Activated T-helper 9 cell treated with anti-CD3 and anti-CD28 coated beads, Interleukin-2, amount 50 U/mL, for 16 hours (primary cell): ENCODE measurements around the gene CUL5.
"Not testable (repeated sequence)": the region's sequence is repeated elsewhere in the genome, so short reads cannot be mapped to it uniquely, and the experiment has no call there.

Source experiments
- DNase-seq: peaks from one replicate; pipeline ENCODE4 v3.0.0-alpha.2; 2020; ENCODE audit warnings: low read depth

Gene CUL5

GRCh38 chr11:108025387-108026080 lies 16.8 kb downstream of the CUL5 start:
- no peak for DNase-seq

GRCh38 chr11:108027057-108027456 lies 18.4 kb downstream of the CUL5 start:
- DNase-seq = no peak

DNA sequence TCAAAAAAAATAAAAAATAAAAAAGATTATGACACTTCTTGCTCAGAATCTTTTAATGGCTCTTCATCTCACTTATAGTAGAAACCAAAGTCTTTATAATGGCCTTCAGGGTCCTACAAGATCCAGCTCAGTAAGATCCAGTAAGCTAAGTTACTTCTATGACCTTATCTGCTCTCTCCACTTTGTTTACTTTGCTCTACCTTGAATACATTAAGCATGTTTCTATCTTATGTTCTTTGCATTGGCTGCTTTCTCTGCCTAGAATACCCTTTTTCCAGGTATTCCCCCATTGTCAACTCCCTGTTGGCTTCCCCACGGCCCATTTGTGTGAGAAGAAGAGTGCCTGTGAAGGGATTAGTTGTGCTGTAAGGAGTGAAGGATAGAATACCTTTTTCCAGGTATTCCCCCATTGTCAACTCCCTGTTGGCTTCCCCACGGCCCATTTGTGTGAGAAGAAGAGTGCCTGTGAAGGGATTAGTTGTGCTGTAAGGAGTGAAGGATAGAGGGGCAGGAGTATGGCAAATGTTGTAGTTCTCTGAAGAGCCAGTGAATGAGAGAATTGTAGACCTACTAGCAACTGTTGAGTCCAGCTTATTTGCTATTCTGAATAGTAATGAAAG lies 20.2 kb downstream of the CUL5 start:
- DNase-seq = not testable (repeated sequence)

DNA sequence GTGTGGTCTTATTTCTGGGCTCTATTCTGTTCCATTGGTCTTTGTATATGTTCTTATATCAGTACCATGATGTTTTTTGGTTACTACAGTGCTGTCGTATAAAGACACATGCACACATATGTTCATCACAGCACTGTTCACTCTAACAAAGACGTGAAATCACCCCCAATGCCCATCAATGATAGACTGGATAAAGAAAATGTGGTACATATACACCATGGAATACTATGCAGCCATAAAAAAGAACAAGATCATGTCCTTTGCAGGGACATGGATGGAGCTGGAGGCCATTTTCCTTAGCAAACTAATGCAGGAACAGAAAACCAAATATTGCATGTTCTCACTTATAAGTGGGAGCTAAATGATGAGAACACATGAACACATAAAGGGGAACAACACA lies 22.9 kb downstream of the CUL5 start:
- not testable (repeated sequence) for DNase-seq

DNA sequence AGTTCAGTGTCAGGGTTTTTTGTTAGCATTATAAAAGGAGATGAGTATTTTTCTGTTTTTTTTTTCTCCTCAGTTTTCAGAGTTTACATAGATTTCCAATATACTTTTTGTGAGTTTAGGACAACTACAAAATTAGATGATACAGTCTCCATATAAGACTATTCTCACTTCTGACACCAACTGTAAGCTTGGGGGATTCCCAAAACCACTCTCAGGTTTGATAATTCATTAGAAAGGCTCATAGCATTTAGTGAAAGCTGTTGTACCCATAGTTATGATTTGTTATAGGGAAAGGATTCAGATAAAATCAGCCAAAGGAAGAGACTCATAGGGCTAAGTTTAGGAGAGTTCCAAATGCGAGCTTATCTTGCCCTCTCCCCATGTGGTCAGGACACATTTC lies 24.1 kb downstream of the CUL5 start:
- no peak for DNase-seq

- no peak for DNase-seq
Observed at GRCh38 chr11:108034034-108034433, 25.3 kb downstream of the CUL5 start.

GRCh38 chr11:108034952-108035351 lies 26.3 kb downstream of the CUL5 start:
- no peak for DNase-seq

GRCh38 chr11:108035690-108036089 lies 27.0 kb downstream of the CUL5 start:
- DNase-seq = no peak

- DNase-seq = no peak
Observed at GRCh38 chr11:108037211-108037610, 28.5 kb downstream of the CUL5 start.

DNA sequence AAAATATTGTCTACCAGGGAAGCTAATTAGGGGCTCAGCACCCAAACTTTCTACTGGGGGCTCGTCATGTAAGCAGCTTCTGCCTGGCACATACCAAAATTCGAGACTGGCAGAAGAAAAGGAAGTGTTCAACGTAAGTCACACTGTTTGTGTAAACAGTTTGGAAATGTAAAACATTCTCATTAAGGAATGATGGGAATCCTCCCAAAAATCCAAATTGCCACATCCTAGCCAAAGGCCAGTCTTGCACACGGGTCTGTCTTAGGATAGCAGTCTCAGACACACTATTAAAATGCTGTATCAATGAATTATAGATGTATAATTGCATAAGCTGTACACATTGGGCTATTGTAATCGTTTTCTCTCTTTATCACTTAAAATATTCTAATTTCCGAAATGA lies 28.9 kb downstream of the CUL5 start:
- no peak for DNase-seq

DNA sequence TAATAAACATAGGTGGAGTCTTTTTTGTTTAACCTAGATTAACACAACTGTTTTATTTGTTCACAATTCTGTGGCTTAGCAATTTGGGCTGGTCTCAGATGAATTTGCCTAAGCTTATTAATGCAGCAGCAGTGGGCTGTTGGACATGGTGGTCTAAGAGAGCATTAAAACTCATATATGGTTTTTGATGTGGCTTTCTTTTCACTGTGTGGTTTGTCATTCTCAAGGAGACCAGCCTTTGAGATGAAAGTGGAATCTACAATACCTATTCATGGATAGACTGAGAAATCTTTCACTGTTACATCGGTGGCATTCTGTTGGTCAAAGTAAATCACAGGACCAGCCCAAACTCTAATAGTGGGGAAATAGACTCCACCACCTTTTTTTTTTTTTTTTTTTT lies 39.6 kb downstream of the CUL5 start:
- no peak for DNase-seq

GRCh38 chr11:108062336-108062735 lies 53.6 kb downstream of the CUL5 start:
- DNase-seq = no peak

DNA sequence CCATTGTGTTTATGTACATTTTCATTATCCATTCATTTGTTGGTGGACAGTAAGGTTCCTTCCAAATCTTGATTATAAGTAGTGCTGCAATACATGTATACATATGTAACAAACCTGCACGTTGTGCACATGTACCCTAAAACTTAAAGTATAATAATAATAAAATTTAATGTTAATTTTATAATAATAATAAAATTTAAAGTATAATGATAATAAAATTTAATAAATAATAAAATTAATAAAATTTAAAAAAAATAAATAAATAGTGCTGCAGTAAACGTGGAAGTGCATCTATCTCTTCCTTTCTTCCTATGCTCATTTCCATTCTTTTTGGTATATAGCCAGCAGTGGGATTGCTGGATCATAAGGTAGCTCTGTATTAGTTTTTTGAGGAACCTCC lies 54.7 kb downstream of the CUL5 start:
- no peak for DNase-seq

- DNase-seq = no peak
Observed at GRCh38 chr11:108069947-108070346, 61.2 kb downstream of the CUL5 start.

DNA sequence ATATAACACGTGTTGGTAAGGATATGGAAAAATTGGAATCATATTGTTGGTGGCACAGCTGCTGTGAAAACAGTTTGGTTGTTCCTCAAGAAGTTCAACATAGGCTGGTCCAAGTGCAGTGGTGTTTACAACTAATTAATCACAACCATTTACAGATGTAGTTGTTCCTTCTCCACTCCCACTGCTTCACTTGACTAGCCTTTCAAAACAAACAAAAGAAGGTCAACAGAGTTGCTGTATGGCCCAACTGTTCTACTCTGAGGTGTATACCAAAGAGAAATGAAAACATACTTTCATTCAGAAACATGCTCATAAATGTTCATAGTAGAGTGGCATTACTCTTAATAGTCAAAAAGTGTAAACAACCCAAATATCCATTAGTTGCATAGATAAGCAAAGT lies 76.1 kb downstream of the CUL5 start:
- no peak for DNase-seq

DNA sequence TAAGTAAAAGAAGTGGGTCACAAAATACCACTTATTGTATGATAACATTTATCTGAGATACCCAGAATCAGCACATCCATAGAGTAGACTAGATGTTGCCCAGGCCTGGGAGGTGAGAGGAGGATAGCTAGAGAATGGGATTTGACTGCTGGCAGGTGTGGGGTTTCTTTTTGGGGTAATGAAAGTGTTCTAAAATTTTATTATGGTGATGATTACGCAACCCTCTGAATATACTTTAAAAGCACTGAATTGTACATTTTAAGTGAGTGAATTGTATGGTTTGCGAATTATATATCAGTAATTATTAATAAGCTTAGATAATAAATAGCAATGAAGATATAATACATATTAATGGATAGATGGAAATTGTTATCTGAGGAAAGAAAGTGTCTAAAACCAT lies 77.0 kb downstream of the CUL5 start:
- no peak for DNase-seq

- no peak for DNase-seq
Observed at GRCh38 chr11:108092134-108092533, 83.4 kb downstream of the CUL5 start.

- no peak for DNase-seq
Observed at GRCh38 chr11:108093128-108093904, 84.6 kb downstream of the CUL5 start.

GRCh38 chr11:108097179-108097578 lies 88.5 kb downstream of the CUL5 start:
- DNase-seq = no peak

DNA sequence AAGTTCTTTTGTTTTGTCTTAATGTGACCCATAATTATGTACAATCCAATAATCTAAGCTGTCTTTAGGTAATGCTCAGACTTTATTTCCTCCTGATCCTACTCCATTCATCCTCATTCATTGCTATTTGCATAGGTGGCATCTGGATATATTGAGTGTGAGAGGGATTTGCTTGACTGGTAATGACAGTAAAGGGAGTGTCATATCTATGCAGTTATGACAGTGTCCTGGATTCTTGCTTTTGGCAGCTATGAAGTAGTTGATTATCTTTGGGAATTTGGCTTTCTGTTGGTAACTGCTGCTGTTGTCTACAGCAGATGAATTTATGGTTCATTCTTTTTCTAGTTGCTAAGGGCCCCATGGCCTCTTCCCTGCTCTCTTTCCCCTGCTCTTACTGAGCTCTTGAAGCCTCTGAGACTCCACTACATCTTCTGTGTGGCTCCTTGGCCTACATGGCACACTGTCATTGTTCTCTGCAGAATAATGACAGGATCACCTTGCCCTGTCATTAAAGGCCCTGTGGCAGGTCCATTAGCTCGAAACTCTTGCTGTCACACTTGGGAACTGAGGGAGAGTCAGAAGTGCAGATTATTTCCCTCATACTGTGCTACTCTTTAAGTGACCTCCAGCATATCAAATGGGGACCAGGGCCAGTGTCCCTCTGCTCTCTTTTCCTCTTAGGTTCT lies 92.5 kb downstream of the CUL5 start:
- no peak for DNase-seq

DNA sequence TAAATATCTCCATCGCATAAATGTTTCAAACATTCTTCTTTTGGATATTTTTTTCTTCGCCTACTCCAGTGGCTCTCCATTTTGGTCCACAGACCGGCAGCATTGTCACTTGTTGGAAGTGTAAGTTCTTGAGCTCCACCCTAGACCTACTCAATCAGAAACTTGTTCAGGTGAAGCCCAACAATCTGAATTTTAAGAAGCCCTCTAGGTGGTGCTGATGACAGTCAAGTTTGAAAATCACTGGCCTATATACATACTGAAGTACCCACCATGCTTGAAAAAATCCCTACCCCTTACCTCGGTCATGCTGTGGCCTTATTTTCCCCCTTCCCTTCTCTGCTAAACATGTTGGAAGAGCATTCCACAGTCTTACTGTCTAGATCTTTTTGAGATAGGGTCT lies 102.4 kb downstream of the CUL5 start:
- no peak for DNase-seq

GRCh38 chr11:108112057-108112456 lies 103.4 kb downstream of the CUL5 start:
- no peak for DNase-seq
